Prostate gland (tissue), 2 donors: ENCODE measurements around the gene B3GALT4. TPM values are rescaled to one million over a fixed set of nuclear protein-coding genes. Genes with fewer than 3 reads are reported as not detected.
"Not testable (repeated sequence)": the region's sequence is repeated elsewhere in the genome, so short reads cannot be mapped to it uniquely, and the experiment has no call there.

Experiments used
- DNase-seq: peaks from one replicate; pipeline ENCODE4 v3.0.0-alpha.2; 2019; ENCODE audit warnings: low spot score
- H3K27ac ChIP-seq, 2 donors: fragments of 200-600 bp; sonication (generic); 2 replicates each; pipeline ENCODE4 v1.5.1; 2017 to 2019
- H3K27me3 ChIP-seq: fragments of 200-600 bp; sonication (generic); replicated peaks from 2 replicates; pipeline ENCODE4 v1.5.1; 2019; ENCODE audit not compliant: insufficient read depth
- H3K36me3 ChIP-seq, 2 donors: fragments of 200-600 bp; sonication (generic); 1 replicate in 1 of 2; 2 replicates in 1 of 2; pipeline versions ENCODE4 v1.5.1 to v1.8.1; 2017 to 2019
- H3K4me1 ChIP-seq: fragments of 200-600 bp; sonication (generic); replicated peaks from 2 replicates; pipeline ENCODE4 v1.5.1; 2019
- H3K4me3 ChIP-seq, 2 donors: fragments of 200-600 bp; sonication (generic); 2 replicates each; pipeline ENCODE4 v1.5.1; 2017 to 2019
- H3K9me3 ChIP-seq: fragments of 200-600 bp; sonication (generic); 2 replicates; pipeline ENCODE4 v1.5.1; 2017
- CTCF ChIP-seq, 4 experiments: fragments of 200-600 bp in 2 of 4; fragments of 450-650 bp in 2 of 4; sonication (generic) in 2 of 4; IDR thresholded peaks; 1 replicate in 3 of 4; 2 replicates in 1 of 4; pipeline ENCODE4 v1.5.1; 2016 to 2019; ENCODE audit warnings: antibody characterized with exemption in 4 of 4, mild to moderate bottlenecking in 2 of 4, moderate library complexity in 2 of 4
- POLR2A ChIP-seq: fragments of 450-650 bp; IDR thresholded peaks from one replicate; pipeline ENCODE4 v1.6.1; 2016; ENCODE audit warnings: antibody characterized with exemption, mild to moderate bottlenecking
- POLR2AphosphoS5 ChIP-seq: sonication (generic); formaldehyde crosslinking; IDR thresholded peaks from one replicate; pipeline ENCODE4 v1.6.1; 2017; ENCODE audit warnings: antibody characterized with exemption
- WGBS: methylation state at CpG from one replicate; pipeline ENCODE4 v1.1.5; 2018; 5-methylcytosine and 5-hydroxymethylcytosine counted together
- intact Hi-C: fragments of 100-400 bp; cut with DNase I; formaldehyde crosslinking; loops from one replicate; pipeline ENCODE4 v1.14.2; 2022
- total RNA-seq, 2 donors: library from RNA; depleted of rRNA; stranded (reverse); fragments of >200 nt; gene quantifications; one replicate each; pipeline ENCODE4 v1.1.0, GENCODE V29; 2016

B3GALT4 gene
- total RNA-seq, 2 donors from 2014 or later: 15.8 to 21.4 TPM

DNA sequence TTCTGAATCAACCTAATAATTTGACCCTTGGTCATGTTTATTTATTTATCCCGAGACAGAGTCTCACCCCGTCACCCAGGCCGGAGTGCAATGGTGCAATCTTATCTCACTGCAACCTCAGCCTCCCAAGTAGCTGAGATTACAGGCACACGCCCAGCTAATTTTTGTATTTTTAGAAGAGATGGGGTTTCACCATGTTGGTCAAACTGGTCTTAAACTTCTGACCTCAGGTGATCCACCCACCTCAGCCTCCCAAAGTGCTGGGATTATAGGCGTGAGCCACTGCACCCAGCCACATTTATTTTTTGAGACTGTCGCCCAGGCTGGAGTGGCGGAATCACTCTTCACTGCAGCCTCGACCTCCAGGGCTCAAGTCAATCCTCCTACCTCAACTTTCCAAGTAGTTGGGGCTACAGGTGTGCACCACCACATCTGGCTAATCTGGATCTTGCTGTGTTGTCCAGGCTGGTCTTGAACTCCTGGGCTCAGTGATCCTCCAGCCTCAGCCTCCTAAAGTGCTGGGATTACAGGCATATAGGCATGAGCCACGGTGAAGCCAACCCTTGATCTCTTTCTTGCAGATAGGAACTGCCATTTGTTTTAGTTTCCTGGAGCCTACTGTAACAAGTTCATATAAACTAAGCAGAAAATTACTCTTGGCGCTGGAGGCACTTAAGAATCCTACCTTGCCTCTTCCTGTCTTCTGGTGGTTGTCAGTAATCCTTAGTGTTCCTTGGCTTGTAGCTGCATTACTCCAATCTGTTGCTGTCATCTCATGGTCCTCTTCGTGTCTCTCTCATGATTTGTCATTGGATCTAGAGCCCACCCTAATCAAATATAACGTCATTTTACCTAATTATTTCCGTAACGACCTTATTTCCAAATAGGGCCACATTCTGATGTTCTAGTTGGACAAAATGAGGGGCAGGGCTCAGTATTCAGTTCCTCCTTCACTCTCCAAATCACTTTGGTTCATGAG, 2.7 kb upstream of the B3GALT4 start:
- no peak overlapping the region for H3K27ac ChIP-seq
- H3K9me3 ChIP-seq: no peaks in the 10 kb centered on the region
- H3K4me1 ChIP-seq: peaks cover 28% of the 10 kb centered on the region
- DNase-seq: no peak
- H3K36me3 ChIP-seq: no peaks in the 10 kb centered on the region
- no peak for TF ChIP-seq POLR2AphosphoS5
- no peak for TF ChIP-seq CTCF (IDR thresholded peaks at IDR 0.05)
- no peak for TF ChIP-seq POLR2A
- H3K4me3 ChIP-seq: no peak overlapping the region
- H3K27me3 ChIP-seq: no peaks in the 10 kb centered on the region
- intact Hi-C loops: loop anchor here (2.0 kb wide), 1 partner anchor 25 kb away; the partner anchor contains the start of gene RGL2
- WGBS: 76% methylated on average over 14 of the region's 14 CpGs

GRCh38 chr6:33275795-33276580, 935 bp upstream of the B3GALT4 start:
- H3K4me3 ChIP-seq: peak overlapping the region in 1 of 2 donors; percentile 74
- WGBS: 83% methylated on average over 16 of the region's 16 CpGs
- not testable (repeated sequence) for DNase-seq

GRCh38 chr6:33276581-33276863, 401 bp upstream of the B3GALT4 start:
- DNase-seq: no peak
- no peaks in the 10 kb centered on the region for H3K36me3 ChIP-seq

More at GRCh38 chr6:33275795-33276580, 935 bp upstream of the B3GALT4 start:
- H3K4me1 ChIP-seq: peaks cover 28% of the 10 kb centered on the region
- intact Hi-C loops, H3K36me3 ChIP-seq, H3K27me3 ChIP-seq, H3K9me3 ChIP-seq: not testable (repeated sequence)
- H3K27ac ChIP-seq: peak overlapping the region; percentile 87

DNA sequence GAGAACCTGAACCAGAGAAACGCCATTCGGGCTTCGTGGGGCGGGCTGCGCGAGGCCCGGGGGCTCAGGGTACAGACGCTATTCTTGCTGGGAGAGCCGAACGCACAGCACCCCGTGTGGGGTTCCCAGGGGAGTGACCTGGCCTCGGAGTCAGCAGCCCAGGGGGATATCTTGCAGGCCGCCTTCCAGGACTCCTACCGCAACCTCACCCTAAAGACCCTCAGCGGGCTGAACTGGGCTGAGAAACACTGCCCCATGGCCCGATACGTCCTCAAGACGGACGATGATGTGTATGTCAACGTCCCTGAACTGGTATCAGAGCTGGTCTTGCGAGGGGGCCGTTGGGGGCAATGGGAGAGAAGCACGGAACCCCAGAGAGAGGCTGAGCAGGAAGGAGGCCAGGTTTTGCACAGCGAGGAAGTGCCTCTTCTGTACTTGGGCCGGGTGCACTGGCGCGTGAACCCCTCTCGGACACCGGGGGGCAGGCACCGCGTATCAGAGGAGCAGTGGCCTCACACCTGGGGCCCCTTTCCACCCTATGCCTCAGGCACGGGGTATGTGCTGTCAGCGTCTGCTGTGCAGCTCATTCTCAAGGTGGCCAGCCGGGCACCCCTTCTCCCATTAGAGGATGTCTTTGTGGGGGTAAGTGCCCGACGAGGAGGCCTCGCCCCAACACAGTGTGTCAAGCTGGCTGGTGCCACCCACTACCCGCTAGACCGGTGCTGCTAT, 904 bp downstream of the B3GALT4 start:
- peak overlapping the region; percentile 55 to 74 for H3K4me3 ChIP-seq
- H3K9me3 ChIP-seq: no peaks in the 10 kb centered on the region
- no peaks in the 10 kb centered on the region for H3K36me3 ChIP-seq
- intact Hi-C loops: no loop called here
- 56% methylated on average over 39 of the region's 39 CpGs for WGBS
- no peaks in the 10 kb centered on the region for H3K27me3 ChIP-seq
- peaks cover 28% of the 10 kb centered on the region for H3K4me1 ChIP-seq
- peak overlapping the region; percentile 87 for H3K27ac ChIP-seq
- TF ChIP-seq POLR2A (no peak), POLR2AphosphoS5 (no peak), CTCF (IDR thresholded peaks at IDR 0.05) (no peak)
- DNase-seq: no peak

More at GRCh38 chr6:33276581-33276863, 401 bp upstream of the B3GALT4 start:
- H3K4me3 ChIP-seq: peak overlapping the region; percentile 55 to 74
- H3K9me3 ChIP-seq: no peaks in the 10 kb centered on the region
- peak overlapping the region; percentile 87 for H3K27ac ChIP-seq
- TF ChIP-seq POLR2A (no peak), POLR2AphosphoS5 (no peak), CTCF (IDR thresholded peaks at IDR 0.05) (no peak)
- intact Hi-C loops: no loop called here
- H3K27me3 ChIP-seq: no peaks in the 10 kb centered on the region
- peaks cover 28% of the 10 kb centered on the region for H3K4me1 ChIP-seq

GRCh38 chr6:33278392-33278741, 1.4 kb downstream of the B3GALT4 start:
- DNase-seq: no peak
- Histone ChIP-seq H3K27ac (peak overlapping the region in 1 of 2 donors; percentile 87), H3K9me3 (no peaks in the 10 kb centered on the region), H3K27me3 (no peaks in the 10 kb centered on the region), H3K4me1 (peaks cover 23% of the 10 kb centered on the region), H3K36me3 (no peaks in the 10 kb centered on the region), H3K4me3 (no peak overlapping the region)
- intact Hi-C loops: no loop called here
- TF ChIP-seq POLR2A (no peak), CTCF (IDR thresholded peaks at IDR 0.05) (no peak), POLR2AphosphoS5 (no peak)
- 81% methylated on average over 9 of the region's 9 CpGs for WGBS
